HepG2 (cell line): ENCODE measurements around the gene SSH3. TPM values are rescaled to one million over a fixed set of nuclear protein-coding genes. Genes with fewer than 3 reads are reported as not detected.
A peak's percentile ranks its signal among the peaks of the same experiment; 100 is the strongest.

Experiments
- GABPB1 ChIP-seq: IDR thresholded peaks from 2 replicates; pipeline ENCODE4 v1.6.1; 2016; ENCODE audit warnings: mild to moderate bottlenecking, missing genetic modification reagents, moderate library complexity, missing compliant biosample characterization
- GRHL1 ChIP-seq: sonication (generic); formaldehyde crosslinking; conservative IDR thresholded peaks from 2 replicates; pipeline ENCODE4 v1.8.0; 2022; ENCODE audit warnings: missing genetic modification reagents
- MAX ChIP-seq: IDR thresholded peaks from 2 replicates; pipeline ENCODE4 v1.6.1; 2012; ENCODE audit warnings: inconsistent platforms
- NFE2L2 ChIP-seq: fragments of 150-350 bp; IDR thresholded peaks from 2 replicates; pipeline ENCODE4 v1.6.1; 2014; ENCODE audit warnings: low read length
- POLR2A ChIP-seq, 2 experiments: IDR thresholded peaks; 2 replicates each; pipeline ENCODE4 v1.6.1; 2011; ENCODE audit warnings: low read depth in 2 of 2, low read length in 2 of 2, mild to moderate bottlenecking in 1 of 2, moderate library complexity in 1 of 2; ENCODE audit not compliant: insufficient read depth in 1 of 2
- RBAK ChIP-seq: sonication (generic); formaldehyde crosslinking; IDR thresholded peaks from 2 replicates; pipeline ENCODE4 v1.5.1; 2020; ENCODE audit warnings: mild to moderate bottlenecking, missing genetic modification reagents
- RCOR2 ChIP-seq: IDR thresholded peaks from 2 replicates; pipeline ENCODE4 v1.6.1; 2016; ENCODE audit warnings: missing biosample characterization, missing genetic modification reagents
- RNF219 ChIP-seq: sonication (generic); formaldehyde crosslinking; IDR thresholded peaks from 2 replicates; pipeline ENCODE4 v1.5.0; 2020; ENCODE audit warnings: mild to moderate bottlenecking, missing genetic modification reagents
- TBX2 ChIP-seq: sonication (generic); formaldehyde crosslinking; IDR thresholded peaks from 2 replicates; pipeline ENCODE4 v1.5.0; 2020; ENCODE audit warnings: missing genetic modification reagents, mild to moderate bottlenecking, borderline replicate concordance
- ZNF143 ChIP-seq: sonication (generic); formaldehyde crosslinking; IDR thresholded peaks from 2 replicates; pipeline ENCODE4 v1.4.0; 2020; ENCODE audit warnings: missing genetic modification reagents
- ZNF205 ChIP-seq: IDR thresholded peaks from 2 replicates; pipeline ENCODE4 v1.6.1; 2018; ENCODE audit warnings: missing biosample characterization, missing genetic modification reagents
- ZNF317 ChIP-seq: sonication (generic); formaldehyde crosslinking; IDR thresholded peaks from 2 replicates; pipeline ENCODE4 v1.5.0; 2020; ENCODE audit warnings: mild to moderate bottlenecking, missing genetic modification reagents
- ZNF382 ChIP-seq: sonication (generic); formaldehyde crosslinking; IDR thresholded peaks from 2 replicates; pipeline ENCODE4 v1.5.0; 2020; ENCODE audit warnings: missing genetic modification reagents, mild to moderate bottlenecking, borderline replicate concordance
- ZNF607 ChIP-seq: sonication (generic); formaldehyde crosslinking; IDR thresholded peaks from 2 replicates; pipeline ENCODE4 v1.5.1; 2020; ENCODE audit warnings: missing genetic modification reagents, mild to moderate bottlenecking, borderline replicate concordance
- ZNF670 ChIP-seq: sonication (generic); formaldehyde crosslinking; IDR thresholded peaks from 2 replicates; pipeline ENCODE4 v1.8.0; 2022; ENCODE audit warnings: mild to moderate bottlenecking, missing genetic modification reagents, borderline replicate concordance
- ZNF709 ChIP-seq: sonication (generic); formaldehyde crosslinking; IDR thresholded peaks from 2 replicates; pipeline ENCODE4 v1.5.0; 2020; ENCODE audit warnings: mild to moderate bottlenecking, missing genetic modification reagents
- ZNF768 ChIP-seq: sonication (generic); formaldehyde crosslinking; IDR thresholded peaks from 2 replicates; pipeline ENCODE4 v1.4.0; 2020; ENCODE audit warnings: missing genetic modification reagents
- ZNF883 ChIP-seq: sonication (generic); formaldehyde crosslinking; IDR thresholded peaks from 2 replicates; pipeline ENCODE4 v1.5.1; 2020; ENCODE audit warnings: mild to moderate bottlenecking, missing genetic modification reagents; ENCODE audit errors: not compliant biosample characterization
- ZSCAN21 ChIP-seq: sonication (generic); formaldehyde crosslinking; IDR thresholded peaks from 2 replicates; pipeline ENCODE4 v1.8.0; 2022; ENCODE audit warnings: mild to moderate bottlenecking, missing genetic modification reagents, moderate library complexity, borderline replicate concordance
- polyA plus RNA-seq, 8 experiments: library from polyadenylated mRNA; depleted of rRNA in 3 of 8; stranded (reverse) in 7 of 8; unstranded in 1 of 8; fragments of >200 nt; fragmentation: Illumina TruSeq in 4 of 8; extraction: Trizol in 4 of 8; gene quantifications; 2 replicates each; pipeline versions ENCODE4 v1.2.1 to v1.2.3, GENCODE V29; 2011 to 2016; ENCODE audit warnings: low read depth in 4 of 8, missing spikeins in 1 of 8, mixed read lengths in 1 of 8; ENCODE audit not compliant: insufficient read depth in 1 of 8
- total RNA-seq, 5 experiments: library from RNA; depleted of rRNA; stranded (reverse); fragments of >200 nt; fragmentation: Illumina TruSeq; extraction: Trizol; gene quantifications; 2 replicates each; pipeline ENCODE4 v1.2.3, GENCODE V29; 2016; ENCODE audit warnings: low read depth in 1 of 5
- TF ChIP-seq, protein P1 (sequence below): sonication (generic); formaldehyde crosslinking; IDR thresholded peaks from 2 replicates; pipeline ENCODE4 v1.5.1; 2020; ENCODE audit warnings: missing genetic modification reagents, mild to moderate bottlenecking, borderline replicate concordance
- TF ChIP-seq, protein P2 (sequence below): sonication (generic); formaldehyde crosslinking; IDR thresholded peaks from 2 replicates; pipeline ENCODE4 v1.5.1; 2020; ENCODE audit warnings: mild to moderate bottlenecking, missing genetic modification reagents, moderate library complexity
- TF ChIP-seq, protein P3 (sequence below): sonication (generic); formaldehyde crosslinking; IDR thresholded peaks from 2 replicates; pipeline ENCODE4 v1.8.0; 2022; ENCODE audit warnings: missing genetic modification reagents, mild to moderate bottlenecking, inconsistent platforms, borderline replicate concordance

Gene SSH3
- total and polyA plus RNA-seq, 2 of the 13 experiments (the other 11 are each of a cell fraction or from before 2014, with no cell fraction given): 12.4 to 18.8 TPM

DNA sequence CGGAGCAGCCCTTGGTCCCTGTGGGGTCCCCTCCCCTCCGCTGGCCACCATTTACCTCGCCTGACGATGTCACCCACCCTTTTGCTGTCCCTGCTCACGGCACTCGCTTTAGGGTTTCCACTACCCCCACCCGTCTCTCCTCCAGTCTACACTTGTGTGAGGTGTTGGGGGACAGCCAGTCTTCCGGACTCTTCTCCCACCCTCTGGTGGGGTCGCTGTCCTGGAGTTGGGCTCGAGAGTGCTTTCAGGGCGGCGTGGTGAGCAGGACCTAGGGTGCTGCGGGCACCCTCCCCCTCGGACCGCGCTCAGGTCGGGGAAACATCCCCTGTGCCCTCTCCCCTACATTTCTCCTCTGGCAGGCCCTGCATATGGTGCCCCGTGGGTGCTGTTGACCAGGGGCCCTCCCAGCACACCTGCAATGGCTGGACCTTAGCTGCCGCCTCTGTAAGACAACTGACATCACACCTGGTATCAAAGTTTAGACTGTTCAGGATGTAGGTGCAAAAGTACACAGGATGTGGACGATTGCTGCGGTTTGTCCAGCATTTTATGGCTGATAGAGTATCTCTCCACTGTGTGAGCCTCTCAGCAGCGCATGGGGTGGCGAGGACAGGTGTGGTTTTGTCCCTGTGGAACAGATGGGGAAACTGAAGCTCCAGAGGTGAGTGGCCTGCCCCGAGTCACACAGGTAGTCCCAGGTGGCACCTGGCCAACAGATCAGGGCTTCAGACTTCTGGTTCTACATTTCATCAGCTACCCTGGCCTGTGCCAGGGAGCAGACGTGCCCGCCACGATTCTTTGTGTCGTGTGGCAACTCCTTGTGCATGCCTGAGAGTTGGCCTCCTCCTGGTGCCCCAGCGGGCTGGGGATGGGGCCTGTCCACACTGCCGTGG, 35.9 kb upstream of the SSH3 start (continued):
- TF ChIP-seq ZSCAN21 (CRISPR knock-in tag): peak; percentile 30; the same call in 1 of the 2 replicates
- TF ChIP-seq ZNF607 (CRISPR knock-in tag): 0 out of 2 replicates have a peak, but pooled peaks have one; percentile 60
- TF ChIP-seq, protein P1, sequence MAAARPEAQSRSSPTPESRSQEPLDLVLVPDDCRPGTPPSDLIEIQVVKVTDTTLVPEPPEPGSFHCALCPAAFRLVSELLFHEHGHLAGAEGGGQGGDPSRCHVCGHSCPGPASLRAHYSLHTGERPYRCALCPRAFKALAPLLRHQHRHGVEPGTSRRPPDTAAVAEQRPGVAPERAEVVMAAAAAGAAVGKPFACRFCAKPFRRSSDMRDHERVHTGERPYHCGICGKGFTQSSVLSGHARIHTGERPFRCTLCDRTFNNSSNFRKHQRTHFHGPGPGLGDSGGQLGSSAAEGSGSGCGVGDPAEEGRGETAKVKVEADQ: peak; percentile 88
- TF ChIP-seq ZNF205: no peak
- TF ChIP-seq ZNF143 (CRISPR knock-in tag): peak; percentile 33; the same call in 1 of the 2 replicates
- TF ChIP-seq RNF219 (CRISPR knock-in tag): no peak
- TF ChIP-seq ZNF883: peak; percentile 64
- TF ChIP-seq ZNF709: 0 out of 2 replicates have a peak, but pooled peaks have one; percentile 22
- TF ChIP-seq, protein P2, sequence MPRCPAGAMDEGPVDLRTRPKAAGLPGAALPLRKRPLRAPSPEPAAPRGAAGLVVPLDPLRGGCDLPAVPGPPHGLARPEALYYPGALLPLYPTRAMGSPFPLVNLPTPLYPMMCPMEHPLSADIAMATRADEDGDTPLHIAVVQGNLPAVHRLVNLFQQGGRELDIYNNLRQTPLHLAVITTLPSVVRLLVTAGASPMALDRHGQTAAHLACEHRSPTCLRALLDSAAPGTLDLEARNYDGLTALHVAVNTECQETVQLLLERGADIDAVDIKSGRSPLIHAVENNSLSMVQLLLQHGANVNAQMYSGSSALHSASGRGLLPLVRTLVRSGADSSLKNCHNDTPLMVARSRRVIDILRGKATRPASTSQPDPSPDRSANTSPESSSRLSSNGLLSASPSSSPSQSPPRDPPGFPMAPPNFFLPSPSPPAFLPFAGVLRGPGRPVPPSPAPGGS (CRISPR knock-in tag): peak; percentile 67
- no peak for TF ChIP-seq RCOR2 (CRISPR knock-in tag)
- peak; percentile 42; the same call in 1 of the 2 replicates for TF ChIP-seq MAX
- TF ChIP-seq ZNF382 (CRISPR knock-in tag): no peak
- TF ChIP-seq ZNF317 (CRISPR knock-in tag): no peak
- 0 out of 2 replicates have a peak, but pooled peaks have one; percentile 18 for TF ChIP-seq RBAK
- TF ChIP-seq POLR2A (IDR thresholded peaks at IDR 0.05; ENCODE audit: insufficient read depth in 1 of 2, low read depth in 2 of 2, low read length in 2 of 2): peak in 1 of 2 experiments; percentile 32; a peak in 2 of 4 replicates
- no peak for TF ChIP-seq GABPB1 (CRISPR knock-in tag)
- no peak for TF ChIP-seq ZNF768 (CRISPR knock-in tag)
- TF ChIP-seq NFE2L2: no peak
- TF ChIP-seq ZNF670 (CRISPR knock-in tag): no peak
- peak; percentile 74 for TF ChIP-seq TBX2 (CRISPR knock-in tag)
- TF ChIP-seq, protein P3, sequence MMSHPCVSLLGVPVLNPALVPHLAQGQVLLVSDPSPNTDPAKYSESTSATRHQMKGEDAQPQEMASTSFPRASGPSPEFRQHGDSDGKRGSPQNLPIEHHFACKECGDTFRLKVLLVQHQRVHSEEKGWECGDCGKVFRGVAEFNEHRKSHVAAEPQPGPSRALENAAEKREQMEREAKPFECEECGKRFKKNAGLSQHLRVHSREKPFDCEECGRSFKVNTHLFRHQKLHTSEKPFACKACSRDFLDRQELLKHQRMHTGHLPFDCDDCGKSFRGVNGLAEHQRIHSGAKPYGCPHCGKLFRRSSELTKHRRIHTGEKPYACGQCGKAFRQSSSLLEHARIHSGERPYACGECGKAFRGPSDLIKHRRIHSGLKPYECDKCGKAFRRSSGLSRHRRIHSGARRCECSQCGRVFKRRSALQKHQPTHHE (CRISPR knock-in tag): no peak
- no peak for TF ChIP-seq GRHL1 (CRISPR knock-in tag)
